ENCODE measurements around the gene ZSWIM5. TPM values are rescaled to one million over a fixed set of nuclear protein-coding genes. Genes with fewer than 3 reads are reported as not detected.
"Not testable (repeated sequence)": the region's sequence is repeated elsewhere in the genome, so short reads cannot be mapped to it uniquely, and the experiment has no call there.

Gene ZSWIM5
- total and polyA plus RNA-seq, 2 of the 8 experiments (the other 6 are each of a cell fraction or from before 2014, with no cell fraction given), result 2.5 to 3.9 TPM

- H2AFZ ChIP-seq (ENCODE audit: low read length); H3K9ac ChIP-seq (replicated peaks in 1 of 4; ENCODE audit: extremely low read depth in 1 of 4, low read depth in 3 of 4, low read length in 3 of 4); DNase-seq (ENCODE audit: low read depth in 1 of 2, low spot score in 2 of 2); H4K20me1 ChIP-seq (replicated peaks in 1 of 2; ENCODE audit: control insufficient read depth in 1 of 2, insufficient read depth in 2 of 2, low read length in 2 of 2); H3K4me3 ChIP-seq (ENCODE audit: extremely low read depth in 1 of 4, insufficient read depth in 2 of 4, low read depth in 3 of 4, low read length in 4 of 4); POLR2A ChIA-PET (ENCODE audit: partially characterized antibody); H2BK5ac ChIP-seq (ENCODE audit: low read depth, low read length); H3K27me3 ChIP-seq (replicated peaks in 1 of 4; ENCODE audit: control insufficient read depth in 3 of 4, extremely low read depth in 1 of 4, insufficient read depth in 3 of 4, low read length in 3 of 4); H3K23me2 ChIP-seq (ENCODE audit: low read depth, low read length); H3K27ac ChIP-seq (ENCODE audit: low read depth, low read length); CTCF ChIA-PET (ENCODE audit: partially characterized antibody); H3K23ac ChIP-seq (ENCODE audit: insufficient read length); H3K14ac ChIP-seq (ENCODE audit: insufficient read length); H2BK120ac ChIP-seq (replicated peaks; ENCODE audit: low read depth, low read length); FAIRE-seq; H2BK12ac ChIP-seq (ENCODE audit: low read depth, low read length); H4K91ac ChIP-seq (replicated peaks; ENCODE audit: insufficient read length, low read length); H3K79me1 ChIP-seq (ENCODE audit: low read depth, low read length); H4K8ac ChIP-seq (ENCODE audit: extremely low read depth, insufficient read depth, low read length); H2AK5ac ChIP-seq (ENCODE audit: low read depth, low read length); H4K5ac ChIP-seq (ENCODE audit: insufficient read length, low read depth, low read length); H3K36me3 ChIP-seq (ENCODE audit: control insufficient read depth in 2 of 4, insufficient read depth in 4 of 4, low read length in 3 of 4); H3K4ac ChIP-seq (replicated peaks; ENCODE audit: insufficient read length, low read depth, low read length); H3K4me1 ChIP-seq (replicated peaks in 1 of 4; ENCODE audit: control insufficient read depth in 3 of 4, insufficient read depth in 4 of 4, low read length in 3 of 4); H3K79me2 ChIP-seq (ENCODE audit: control insufficient read depth in 1 of 2, insufficient read depth in 2 of 2, low read length in 2 of 2); H3K56ac ChIP-seq (replicated peaks; ENCODE audit: insufficient read length, low read depth, low read length); H3K4me2 ChIP-seq (ENCODE audit: insufficient read depth in 1 of 2, low read depth in 2 of 2, low read length in 2 of 2); H3K9me3 ChIP-seq (ENCODE audit: insufficient read depth in 2 of 2, low read depth in 1 of 2, low read length in 1 of 2); H3K18ac ChIP-seq (ENCODE audit: extremely low read depth, low read length); H2BK20ac ChIP-seq (ENCODE audit: low read length); H2BK15ac ChIP-seq (ENCODE audit: low read length): not testable (repeated sequence)
- 90% methylated on average over 4 of the region's 4 CpGs; no CpG with 5 or more reads in 1 of the 2 experiments for WGBS, 2 experiments (ENCODE audit: extremely low coverage in 1 of 2, insufficient coverage in 1 of 2, insufficient read length in 1 of 2, insufficient replicate concordance in 2 of 2, low coverage in 1 of 2, low lambda C conversion rate in 2 of 2, missing lambda C conversion rate in 1 of 2)
These were observed 143.9 kb downstream of the ZSWIM5 start for GRCh38 chr1:45062463-45062862.
